RWPE2 (cell line): ENCODE data around the gene NDP.

ENCODE experiments used
- ATAC-seq: fragments of 200-7000 bp; cut with Tn5 transposase; 3 replicates; pipeline ENCODE4 v1.9.1; 2021; ENCODE audit warnings: low read depth
- DNase-seq: peaks from one replicate; pipeline ENCODE4 v3.0.0-alpha.2; 2020; ENCODE audit warnings: low spot score
- H3K27ac ChIP-seq: fragments of 450-650 bp; 2 replicates; pipeline ENCODE4 v1.5.1; 2017; ENCODE audit warnings: mild to moderate bottlenecking; ENCODE audit not compliant: poor library complexity, severe bottlenecking
- H3K27me3 ChIP-seq: fragments of 250-450 bp; sonication (Bioruptor Pico); 2 replicates; pipeline ENCODE4 v1.5.1; 2021; ENCODE audit warnings: mild to moderate bottlenecking, moderate library complexity; ENCODE audit not compliant: insufficient read depth, poor library complexity, severe bottlenecking
- H3K36me3 ChIP-seq: fragments of 250-450 bp; sonication (Bioruptor Pico); 2 replicates; pipeline ENCODE4 v1.5.1; 2020; ENCODE audit warnings: low read depth, mild to moderate bottlenecking, moderate library complexity
- H3K4me1 ChIP-seq: fragments of 250-450 bp; sonication (Bioruptor Pico); 2 replicates; pipeline ENCODE4 v1.5.1; 2021; ENCODE audit warnings: mild to moderate bottlenecking, moderate library complexity; ENCODE audit not compliant: insufficient read depth, poor library complexity, severe bottlenecking
- H3K4me3 ChIP-seq: fragments of 250-450 bp; sonication (Bioruptor Pico); 2 replicates; pipeline ENCODE4 v1.5.1; 2021; ENCODE audit warnings: mild to moderate bottlenecking, moderate library complexity; ENCODE audit not compliant: severe bottlenecking
- H3K9me3 ChIP-seq: fragments of 250-450 bp; sonication (Bioruptor Pico); 2 replicates; pipeline ENCODE4 v1.5.1; 2021; ENCODE audit warnings: mild to moderate bottlenecking, moderate library complexity; ENCODE audit not compliant: severe bottlenecking
- CTCF ChIP-seq: fragments of 450-650 bp; IDR thresholded peaks from one replicate; pipeline ENCODE4 v1.5.1; 2017; ENCODE audit warnings: mild to moderate bottlenecking, moderate library complexity; ENCODE audit not compliant: poor library complexity, severe bottlenecking

The NDP gene

GRCh38 chrX:44003975-44004374 is 30.8 kb upstream of the NDP start:
- TF ChIP-seq CTCF: no peak
- H3K27me3 ChIP-seq: no peaks in the 10 kb centered on the region
- no peak overlapping the region for H3K27ac ChIP-seq
- no peak for ATAC-seq
- no peak overlapping the region for H3K4me3 ChIP-seq
- DNase-seq: no peak
- H3K36me3 ChIP-seq: no peaks in the 10 kb centered on the region
- H3K9me3 ChIP-seq: no peaks in the 10 kb centered on the region
- no peaks in the 10 kb centered on the region for H3K4me1 ChIP-seq

GRCh38 chrX:44002567-44002966 is 29.4 kb upstream of the NDP start:
- DNase-seq: no peak
- Histone ChIP-seq H3K27ac (no peak overlapping the region), H3K4me1 (no peaks in the 10 kb centered on the region), H3K9me3 (no peaks in the 10 kb centered on the region), H3K4me3 (no peak overlapping the region), H3K27me3 (no peaks in the 10 kb centered on the region), H3K36me3 (no peaks in the 10 kb centered on the region)
- no peak for TF ChIP-seq CTCF
- no peak for ATAC-seq

- no peak for DNase-seq
- no peak overlapping the region for H3K4me3 ChIP-seq
- H3K36me3 ChIP-seq: no peaks in the 10 kb centered on the region
- no peaks in the 10 kb centered on the region for H3K4me1 ChIP-seq
- ATAC-seq: no peak
- H3K9me3 ChIP-seq: no peaks in the 10 kb centered on the region
- no peak for TF ChIP-seq CTCF
- H3K27me3 ChIP-seq: no peaks in the 10 kb centered on the region
- no peak overlapping the region for H3K27ac ChIP-seq
Measured at GRCh38 chrX:43998374-43998773, 25.2 kb upstream of the NDP start.

- no peak overlapping the region for H3K4me3 ChIP-seq
- no peaks in the 10 kb centered on the region for H3K9me3 ChIP-seq
- H3K36me3 ChIP-seq: no peaks in the 10 kb centered on the region
- ATAC-seq (no peak), DNase-seq (no peak)
- H3K27ac ChIP-seq: no peak overlapping the region
- H3K4me1 ChIP-seq: no peaks in the 10 kb centered on the region
- no peaks in the 10 kb centered on the region for H3K27me3 ChIP-seq
- no peak for TF ChIP-seq CTCF
Measured at GRCh38 chrX:43996491-43996890, 23.3 kb upstream of the NDP start.

GRCh38 chrX:43986083-43986482 is 12.9 kb upstream of the NDP start:
- no peak for TF ChIP-seq CTCF
- Histone ChIP-seq H3K4me1 (no peaks in the 10 kb centered on the region), H3K27me3 (no peaks in the 10 kb centered on the region)

More at GRCh38 chrX:43986083-43986482, 12.9 kb upstream of the NDP start:
- Histone ChIP-seq H3K36me3 (no peaks in the 10 kb centered on the region), H3K4me3 (no peak overlapping the region), H3K27ac (no peak overlapping the region), H3K9me3 (no peaks in the 10 kb centered on the region)
- ATAC-seq: no peak
- DNase-seq: no peak
